ENCODE results near the gene FHL2.

- TF ChIP-seq POLR2A (IDR thresholded peaks at IDR 0.05) (no peak), POLR2AphosphoS5 (IDR thresholded peaks at IDR 0.05) (no peak)
These were observed 11.6 kb downstream of the FHL2 start for GRCh38 chr2:105387225-105387624.

Measured in upper lobe of left lung (tissue), 4 donors.